Sigmoid colon (tissue), 3 donors: ENCODE data around the gene YDJC.

Experiments
- CTCF ChIP-seq, 4 experiments: fragments of 450-650 bp in 3 of 4; fragments of 200-600 bp in 1 of 4; IDR thresholded peaks; one replicate each; pipeline ENCODE4 v1.5.1; 2016 to 2019; ENCODE audit warnings: antibody characterized with exemption in 4 of 4, mild to moderate bottlenecking in 3 of 4, moderate library complexity in 2 of 4
- POLR2A ChIP-seq, 2 donors: fragments of 450-650 bp; IDR thresholded peaks; one replicate each; pipeline ENCODE4 v1.6.1; 2016; ENCODE audit warnings: antibody characterized with exemption in 2 of 2, mild to moderate bottlenecking in 2 of 2, moderate library complexity in 2 of 2

- no peak for TF ChIP-seq CTCF (IDR thresholded peaks at IDR 0.05)
- TF ChIP-seq POLR2A (IDR thresholded peaks at IDR 0.05) = no peak
These were observed 16.1 kb downstream of the YDJC start for GRCh38 chr22:21613553-21614233.
